Effector CD8-positive, alpha-beta T cell (primary cell): ENCODE results near the gene SPSB1.

Source experiments
- DNase-seq: peaks from one replicate; lab custom pipeline; 2025; lab: John Stamatoyannopoulos, UW
- total RNA-seq, 4 experiments: gene quantifications; one replicate each; lab custom pipeline; 2026; lab: John Stamatoyannopoulos, UW

The SPSB1 gene
- total RNA-seq: 3.9 to 25.0 (median 14.6) reads per million in 4 experiments

GRCh38 chr1:9292361-9293240 lies at the start of gene SPSB1:
Gene SPSB1 (plus strand): TSS chr1:9292894. CDS start chr1:9355892, 62,998 bp downstream.
- DNase-seq: peak; percentile 54

GRCh38 chr1:9243066-9243739 lies 49.5 kb upstream of the SPSB1 start:
- no peak for DNase-seq

- DNase-seq: no peak
Observed at GRCh38 chr1:9244501-9245229, 48.0 kb upstream of the SPSB1 start.

GRCh38 chr1:9245230-9245619 lies 47.5 kb upstream of the SPSB1 start:
- no peak for DNase-seq

- DNase-seq: no peak
Observed at GRCh38 chr1:9245661-9246060, 47.0 kb upstream of the SPSB1 start.

GRCh38 chr1:9246215-9246614 lies 46.5 kb upstream of the SPSB1 start:
- DNase-seq: no peak

- DNase-seq: no peak
Observed at GRCh38 chr1:9246841-9247785, 45.6 kb upstream of the SPSB1 start.

GRCh38 chr1:9247894-9248293 lies 44.8 kb upstream of the SPSB1 start:
- DNase-seq: no peak

GRCh38 chr1:9248341-9249262 lies 44.1 kb upstream of the SPSB1 start:
- DNase-seq: no peak

GRCh38 chr1:9249263-9249533 lies 43.5 kb upstream of the SPSB1 start:
- DNase-seq: no peak

- no peak for DNase-seq
Observed at GRCh38 chr1:9249534-9250410, 42.9 kb upstream of the SPSB1 start.

GRCh38 chr1:9250411-9251381 lies 42.0 kb upstream of the SPSB1 start:
- no peak for DNase-seq

GRCh38 chr1:9251501-9251900 lies 41.2 kb upstream of the SPSB1 start:
- DNase-seq: no peak

GRCh38 chr1:9253004-9253403 lies 39.7 kb upstream of the SPSB1 start:
- no peak for DNase-seq

- DNase-seq: no peak
Observed at GRCh38 chr1:9253453-9254105, 39.1 kb upstream of the SPSB1 start.

GRCh38 chr1:9256332-9256731 lies 36.4 kb upstream of the SPSB1 start:
- DNase-seq: no peak

- DNase-seq: no peak
Observed at GRCh38 chr1:9257851-9258250, 34.8 kb upstream of the SPSB1 start.

- no peak for DNase-seq
Observed at GRCh38 chr1:9258629-9259028, 34.1 kb upstream of the SPSB1 start.
